WTC11 (cell line): Measurements from ENCODE around the gene RBM26.

ENCODE experiments used
- CREB1 ChIP-seq: sonication (generic); formaldehyde crosslinking; IDR thresholded peaks from 2 replicates; pipeline ENCODE4 v1.8.0; 2023; ENCODE audit warnings: mild to moderate bottlenecking, missing genetic modification reagents
- CTCF ChIP-seq: fragments of 200-600 bp; IDR thresholded peaks from 2 replicates; pipeline ENCODE4 v1.8.0; 2022; ENCODE audit warnings: antibody characterized with exemption
- FOXP1 ChIP-seq: sonication (generic); formaldehyde crosslinking; IDR thresholded peaks from 2 replicates; pipeline ENCODE4 v1.8.0; 2022; ENCODE audit warnings: missing genetic modification reagents, mild to moderate bottlenecking, moderate library complexity, borderline replicate concordance
- JUN ChIP-seq: sonication (generic); formaldehyde crosslinking; IDR thresholded peaks from 2 replicates; pipeline ENCODE4 v1.8.0; 2023; ENCODE audit warnings: mild to moderate bottlenecking, missing genetic modification reagents
- MXD4 ChIP-seq: fragments of 250-450 bp; sonication (Bioruptor Pico); IDR thresholded peaks from 2 replicates; pipeline ENCODE4 v1.8.0; 2021; ENCODE audit warnings: mild to moderate bottlenecking, moderate library complexity, borderline replicate concordance
- NR2C2 ChIP-seq: sonication (generic); formaldehyde crosslinking; IDR thresholded peaks from 2 replicates; pipeline ENCODE4 v1.8.0; 2022; ENCODE audit warnings: mild to moderate bottlenecking, missing genetic modification reagents
- NR3C1 ChIP-seq: sonication (generic); formaldehyde crosslinking; conservative IDR thresholded peaks from 2 replicates; pipeline ENCODE4 v1.8.1; 2023; ENCODE audit warnings: low read depth, mild to moderate bottlenecking, missing genetic modification reagents
- SP1 ChIP-seq: sonication (generic); formaldehyde crosslinking; conservative IDR thresholded peaks from 2 replicates; pipeline ENCODE4 v1.8.1; 2022; ENCODE audit warnings: missing genetic modification reagents
- ZNF281 ChIP-seq: sonication (generic); formaldehyde crosslinking; IDR thresholded peaks from 2 replicates; pipeline ENCODE4 v1.8.0; 2023; ENCODE audit warnings: mild to moderate bottlenecking, missing genetic modification reagents
- ZNF512 ChIP-seq: sonication (generic); formaldehyde crosslinking; IDR thresholded peaks from 2 replicates; pipeline ENCODE4 v1.8.1; 2022; ENCODE audit warnings: missing genetic modification reagents, borderline replicate concordance
- ZSCAN18 ChIP-seq: fragments of 250-450 bp; sonication (Bioruptor Pico); IDR thresholded peaks from 2 replicates; pipeline ENCODE4 v2.1.2; 2022; ENCODE audit warnings: mild to moderate bottlenecking, moderate library complexity
- TF ChIP-seq, protein P1 (sequence below): sonication (generic); formaldehyde crosslinking; conservative IDR thresholded peaks from 2 replicates; pipeline ENCODE4 v1.8.1; 2022; ENCODE audit warnings: mild to moderate bottlenecking, missing genetic modification reagents

GRCh38 chr13:79273045-79273444, 133.0 kb downstream of the RBM26 start:
- TF ChIP-seq CTCF: no peak
- TF ChIP-seq MXD4: no peak
- TF ChIP-seq NR2C2 (CRISPR knock-in tag): no peak
- no peak for TF ChIP-seq CREB1 (CRISPR knock-in tag)
- no peak for TF ChIP-seq ZNF281 (CRISPR knock-in tag)
- TF ChIP-seq, protein P1, sequence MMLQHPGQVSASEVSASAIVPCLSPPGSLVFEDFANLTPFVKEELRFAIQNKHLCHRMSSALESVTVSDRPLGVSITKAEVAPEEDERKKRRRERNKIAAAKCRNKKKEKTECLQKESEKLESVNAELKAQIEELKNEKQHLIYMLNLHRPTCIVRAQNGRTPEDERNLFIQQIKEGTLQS (CRISPR knock-in tag): no peak
- no peak for TF ChIP-seq JUN
- no peak for TF ChIP-seq ZNF512 (CRISPR knock-in tag)
- no peak for TF ChIP-seq FOXP1 (CRISPR knock-in tag)
- no peak for TF ChIP-seq NR3C1
- TF ChIP-seq ZSCAN18: no peak
- TF ChIP-seq SP1: no peak
